Lower lobe of right lung (tissue), 2 donors: ENCODE measurements around the gene EPHA1. TPM values are rescaled to one million over a fixed set of nuclear protein-coding genes. Genes with fewer than 3 reads are reported as not detected.

Source experiments
- ATAC-seq, 2 donors: fragments of 200-7000 bp; cut with Tn5 transposase; one replicate each; pipeline ENCODE4 v1.9.1; 2020 to 2022; ENCODE audit warnings: mild to moderate bottlenecking in 2 of 2, moderate library complexity in 2 of 2
- DNase-seq: peaks from one replicate; pipeline ENCODE4 v3.0.0-alpha.2; 2020
- H3K27ac ChIP-seq: fragments of 200-600 bp; one replicate; pipeline ENCODE4 v1.8.0; 2022
- H3K27me3 ChIP-seq: fragments of 200-600 bp; one replicate; pipeline ENCODE4 v1.8.0; 2022; ENCODE audit warnings: low read depth
- H3K36me3 ChIP-seq: fragments of 200-600 bp; one replicate; pipeline ENCODE4 v1.8.0; 2022; ENCODE audit warnings: mild to moderate bottlenecking
- H3K4me1 ChIP-seq: fragments of 200-600 bp; one replicate; pipeline ENCODE4 v1.8.0; 2022
- H3K4me3 ChIP-seq: fragments of 200-600 bp; one replicate; pipeline ENCODE4 v1.8.0; 2022; ENCODE audit warnings: mild to moderate bottlenecking
- H3K9me3 ChIP-seq: fragments of 200-600 bp; one replicate; pipeline ENCODE4 v1.8.0; 2022
- CTCF ChIP-seq: fragments of 200-600 bp; IDR thresholded peaks from one replicate; pipeline ENCODE4 v1.8.0; 2022; ENCODE audit warnings: antibody characterized with exemption, mild to moderate bottlenecking
- intact Hi-C: fragments of 100-400 bp; cut with DNase I; formaldehyde crosslinking; loops from one replicate; pipeline ENCODE4 v1.11.0; 2022
- total RNA-seq: library from RNA; stranded (reverse); fragmentation: NEBNext Ultra II Directional; extraction: Animal tissue kit (Norgen Biotek cat#: 25700); gene quantifications from one replicate; pipeline ENCODE4 v1.2.1, GENCODE V29; 2021
- donor health status: DM: no; HTN: yes; CAD: no; lungs with severe emphysema.

Gene EPHA1
- total RNA-seq, 1 donor from 2014 or later: 9.0 TPM

- Histone ChIP-seq H3K36me3 (no peaks in the 10 kb centered on the region), H3K27ac (no peak overlapping the region), H3K4me3 (no peak overlapping the region), H3K4me1 (no peaks in the 10 kb centered on the region), H3K27me3 (no peaks in the 10 kb centered on the region), H3K9me3 (no peaks in the 10 kb centered on the region)
- no peak for TF ChIP-seq CTCF
- DNase-seq: no peak
- ATAC-seq: no peak
- intact Hi-C loops: no loop called here
Measured at GRCh38 chr7:143354376-143354775, 54.3 kb downstream of the EPHA1 start.

DNA sequence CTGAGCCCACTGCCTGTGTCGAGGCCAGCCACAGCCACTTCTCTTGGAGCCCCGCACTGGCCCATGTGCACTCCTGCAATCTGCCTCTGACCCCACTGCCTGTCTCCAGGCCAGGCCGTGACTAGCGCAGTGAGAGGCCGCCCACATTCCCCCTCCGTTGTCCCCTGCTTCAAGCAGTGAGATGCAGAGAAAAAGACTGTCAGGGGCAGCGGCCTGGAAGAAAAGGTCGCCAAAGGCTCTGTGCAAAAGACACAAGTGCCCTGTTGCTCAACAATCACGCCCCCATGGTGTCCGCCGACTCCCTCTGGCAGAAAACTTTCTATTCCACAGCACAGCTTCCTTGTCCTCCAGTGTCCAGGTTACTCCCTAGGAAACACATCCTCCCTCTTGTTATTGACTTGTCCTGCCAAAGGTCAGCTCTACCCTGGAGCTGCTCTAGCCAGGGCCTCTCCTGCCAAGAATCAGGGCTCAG lies 56.1 kb downstream of the EPHA1 start:
- no peak for DNase-seq
- H3K27me3 ChIP-seq: no peaks in the 10 kb centered on the region
- no peak for TF ChIP-seq CTCF
- intact Hi-C loops: no loop called here
- no peaks in the 10 kb centered on the region for H3K4me1 ChIP-seq
- no peak overlapping the region for H3K4me3 ChIP-seq
- no peaks in the 10 kb centered on the region for H3K9me3 ChIP-seq
- no peak overlapping the region for H3K27ac ChIP-seq
- no peak for ATAC-seq
- no peaks in the 10 kb centered on the region for H3K36me3 ChIP-seq

- DNase-seq (no peak), ATAC-seq (no peak)
- TF ChIP-seq CTCF: no peak
- Histone ChIP-seq H3K27ac (no peak overlapping the region), H3K4me3 (no peak overlapping the region), H3K9me3 (no peaks in the 10 kb centered on the region), H3K4me1 (no peaks in the 10 kb centered on the region), H3K27me3 (no peaks in the 10 kb centered on the region), H3K36me3 (no peaks in the 10 kb centered on the region)
- intact Hi-C loops: no loop called here
Measured at GRCh38 chr7:143351574-143351973, 57.1 kb downstream of the EPHA1 start.

GRCh38 chr7:143351060-143351459 lies 57.6 kb downstream of the EPHA1 start:
- Histone ChIP-seq H3K36me3 (no peaks in the 10 kb centered on the region), H3K4me3 (no peak overlapping the region), H3K27ac (no peak overlapping the region), H3K9me3 (no peaks in the 10 kb centered on the region), H3K27me3 (no peaks in the 10 kb centered on the region), H3K4me1 (no peaks in the 10 kb centered on the region)
- no peak for DNase-seq
- no peak for ATAC-seq
- TF ChIP-seq CTCF: no peak
- intact Hi-C loops: no loop called here

- Histone ChIP-seq H3K4me3 (no peak overlapping the region), H3K9me3 (no peaks in the 10 kb centered on the region), H3K4me1 (peaks cover 5% of the 10 kb centered on the region), H3K27ac (no peak overlapping the region), H3K36me3 (no peaks in the 10 kb centered on the region), H3K27me3 (peaks cover 15% of the 10 kb centered on the region)
- intact Hi-C loops: no loop called here
- DNase-seq: no peak
- TF ChIP-seq CTCF: no peak
- no peak for ATAC-seq
Measured at GRCh38 chr7:143347950-143348349, 60.7 kb downstream of the EPHA1 start.

- Histone ChIP-seq H3K27ac (no peak overlapping the region), H3K9me3 (no peaks in the 10 kb centered on the region), H3K36me3 (no peaks in the 10 kb centered on the region), H3K4me1 (peaks cover 5% of the 10 kb centered on the region), H3K27me3 (peaks cover 23% of the 10 kb centered on the region), H3K4me3 (no peak overlapping the region)
- DNase-seq: no peak
- ATAC-seq: peak in 1 of 2 donors; percentile 14
- intact Hi-C loops: no loop called here
- TF ChIP-seq CTCF: no peak
Measured at GRCh38 chr7:143346018-143346417, 62.6 kb downstream of the EPHA1 start.
